GM21526 (cell line): ENCODE results near the gene MED26.

Experiments used
- ATAC-seq: cut with Tn5 transposase; IDR thresholded peaks from one replicate; pipeline ENCODE4 v1.9.1; 2021; ENCODE audit warnings: moderate library complexity; ENCODE audit not compliant: unreplicated experiment, low FRiP score

MED26 gene

GRCh38 chr19:16593181-16593580, 34.8 kb downstream of the MED26 start:
- ATAC-seq, result no peak

GRCh38 chr19:16591803-16592556, 36.0 kb downstream of the MED26 start:
- ATAC-seq, result no peak

- no peak for ATAC-seq
Measured at GRCh38 chr19:16590876-16591802, 36.9 kb downstream of the MED26 start.

- no peak for ATAC-seq
Measured at GRCh38 chr19:16589917-16590316, 38.1 kb downstream of the MED26 start.

- no peak for ATAC-seq
Measured at GRCh38 chr19:16588824-16589577, 39.0 kb downstream of the MED26 start.

- peak; percentile 46 for ATAC-seq
Measured at GRCh38 chr19:16587833-16588823, 39.9 kb downstream of the MED26 start.

- ATAC-seq, result no peak
Measured at GRCh38 chr19:16586991-16587832, 40.8 kb downstream of the MED26 start.

GRCh38 chr19:16586477-16586871, 41.5 kb downstream of the MED26 start:
- no peak for ATAC-seq

- no peak for ATAC-seq
Measured at GRCh38 chr19:16585808-16586476, 42.1 kb downstream of the MED26 start.

- no peak for ATAC-seq
Measured at GRCh38 chr19:16585094-16585801, 42.8 kb downstream of the MED26 start.

- peak; percentile 39 for ATAC-seq
Measured at GRCh38 chr19:16584248-16585093, 43.5 kb downstream of the MED26 start.

- no peak for ATAC-seq
Measured at GRCh38 chr19:16582486-16583261, 45.3 kb downstream of the MED26 start.

- no peak for ATAC-seq
Measured at GRCh38 chr19:16581971-16582343, 46.0 kb downstream of the MED26 start.

GRCh38 chr19:16581145-16581970, 46.6 kb downstream of the MED26 start:
- ATAC-seq, result no peak

GRCh38 chr19:16579381-16579780, 48.6 kb downstream of the MED26 start:
- ATAC-seq, result no peak
